ENCODE data around the gene HTR6. TPM values are rescaled to one million over a fixed set of nuclear protein-coding genes. Genes with fewer than 3 reads are reported as not detected.

The HTR6 gene
- total and polyA plus RNA-seq, 12 donors, result not detected

DNA sequence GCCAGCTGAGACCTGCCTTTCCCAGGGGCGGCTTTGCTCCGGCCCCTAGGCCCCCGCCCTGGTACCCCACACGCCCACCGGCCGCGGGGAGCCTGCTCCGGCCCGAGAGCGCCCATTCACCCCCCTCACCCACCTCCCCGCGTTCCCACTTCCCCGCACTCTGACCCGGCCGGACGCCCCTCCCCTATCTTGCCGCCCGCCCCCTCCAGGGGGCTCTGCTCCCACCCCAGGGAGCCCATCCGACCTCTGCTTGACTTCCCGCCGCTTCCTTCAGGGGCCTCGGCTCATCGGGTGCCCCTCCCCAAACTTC lies 466 bp downstream of the HTR6 start:
- Histone ChIP-seq H3K4me3 (peak overlapping the region in 1 of 4 donors; percentile 16), H3K27ac (no peak overlapping the region), H3K27me3 (peaks cover 35% of the 10 kb centered on the region), H3K9me3 (replicated peaks in 1 of 3) (no peaks in the 10 kb centered on the region), H3K4me1 (replicated peaks in 1 of 2) (peaks cover 2 to 3% of the 10 kb centered on the region in 2 donors), H3K36me3 (replicated peaks in 1 of 2) (no peaks in the 10 kb centered on the region)
- DNase-seq, result no peak
- intact Hi-C loops (cut with DNase I), result loop anchor here in 1 of 2 donors (5.0 kb wide), 1 partner anchor 37 kb away; no protein-coding TSS in a partner anchor
- TF ChIP-seq, protein P1, sequence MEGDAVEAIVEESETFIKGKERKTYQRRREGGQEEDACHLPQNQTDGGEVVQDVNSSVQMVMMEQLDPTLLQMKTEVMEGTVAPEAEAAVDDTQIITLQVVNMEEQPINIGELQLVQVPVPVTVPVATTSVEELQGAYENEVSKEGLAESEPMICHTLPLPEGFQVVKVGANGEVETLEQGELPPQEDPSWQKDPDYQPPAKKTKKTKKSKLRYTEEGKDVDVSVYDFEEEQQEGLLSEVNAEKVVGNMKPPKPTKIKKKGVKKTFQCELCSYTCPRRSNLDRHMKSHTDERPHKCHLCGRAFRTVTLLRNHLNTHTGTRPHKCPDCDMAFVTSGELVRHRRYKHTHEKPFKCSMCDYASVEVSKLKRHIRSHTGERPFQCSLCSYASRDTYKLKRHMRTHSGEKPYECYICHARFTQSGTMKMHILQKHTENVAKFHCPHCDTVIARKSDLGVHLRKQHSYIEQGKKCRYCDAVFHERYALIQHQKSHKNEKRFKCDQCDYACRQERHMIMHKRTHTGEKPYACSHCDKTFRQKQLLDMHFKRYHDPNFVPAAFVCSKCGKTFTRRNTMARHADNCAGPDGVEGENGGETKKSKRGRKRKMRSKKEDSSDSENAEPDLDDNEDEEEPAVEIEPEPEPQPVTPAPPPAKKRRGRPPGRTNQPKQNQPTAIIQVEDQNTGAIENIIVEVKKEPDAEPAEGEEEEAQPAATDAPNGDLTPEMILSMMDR (IDR thresholded peaks at IDR 0.05), result no peak
- no peak for TF ChIP-seq POLR2A (IDR thresholded peaks at IDR 0.05)
- 0 to 1% (median 1%) methylated on average over 15 to 23 of the region's 23 CpGs for WGBS, 4 donors

DNA sequence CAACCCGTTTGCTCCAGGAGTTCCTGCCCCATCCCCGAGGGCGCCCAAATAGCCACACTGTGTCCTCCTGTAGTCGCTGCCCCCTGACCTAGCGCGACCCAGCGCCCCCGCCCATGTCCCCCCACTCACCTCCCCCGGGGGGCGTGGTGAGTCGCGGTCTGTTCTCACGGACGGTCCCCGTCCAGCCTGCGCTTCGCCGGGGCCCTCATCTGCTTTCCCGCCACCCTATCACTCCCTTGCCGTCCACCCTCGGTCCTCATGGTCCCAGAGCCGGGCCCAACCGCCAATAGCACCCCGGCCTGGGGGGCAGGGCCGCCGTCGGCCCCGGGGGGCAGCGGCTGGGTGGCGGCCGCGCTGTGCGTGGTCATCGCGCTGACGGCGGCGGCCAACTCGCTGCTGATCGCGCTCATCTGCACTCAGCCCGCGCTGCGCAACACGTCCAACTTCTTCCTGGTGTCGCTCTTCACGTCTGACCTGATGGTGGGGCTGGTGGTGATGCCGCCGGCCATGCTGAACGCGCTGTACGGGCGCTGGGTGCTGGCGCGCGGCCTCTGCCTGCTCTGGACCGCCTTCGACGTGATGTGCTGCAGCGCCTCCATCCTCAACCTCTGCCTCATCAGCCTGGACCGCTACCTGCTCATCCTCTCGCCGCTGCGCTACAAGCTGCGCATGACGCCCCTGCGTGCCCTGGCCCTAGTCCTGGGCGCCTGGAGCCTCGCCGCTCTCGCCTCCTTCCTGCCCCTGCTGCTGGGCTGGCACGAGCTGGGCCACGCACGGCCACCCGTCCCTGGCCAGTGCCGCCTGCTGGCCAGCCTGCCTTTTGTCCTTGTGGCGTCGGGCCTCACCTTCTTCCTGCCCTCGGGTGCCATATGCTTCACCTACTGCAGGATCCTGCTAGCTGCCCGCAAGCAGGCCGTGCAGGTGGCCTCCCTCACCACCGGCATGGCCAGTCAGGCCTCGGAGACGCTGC lies 1.1 kb downstream of the HTR6 start:
- H3K4me1 ChIP-seq (replicated peaks in 1 of 2), result peaks cover 2 to 3% of the 10 kb centered on the region in 2 donors
- DNase-seq, result no peak
- TF ChIP-seq POLR2A (IDR thresholded peaks at IDR 0.05), result no peak
- TF ChIP-seq, protein P1 (IDR thresholded peaks at IDR 0.05), result no peak
- H3K27ac ChIP-seq, result no peak overlapping the region
- H3K4me3 ChIP-seq, result no peak overlapping the region
- H3K9me3 ChIP-seq (replicated peaks in 1 of 3), result no peaks in the 10 kb centered on the region
- intact Hi-C loops (cut with DNase I), result loop anchor here in 1 of 2 donors (5.0 kb wide), 1 partner anchor 37 kb away; no protein-coding TSS in a partner anchor
- H3K36me3 ChIP-seq (replicated peaks in 1 of 2), result no peaks in the 10 kb centered on the region
- WGBS, 4 donors, result 14 to 21% (median 15%) methylated on average over 43 to 84 of the region's 84 CpGs
- peaks cover 35% of the 10 kb centered on the region for H3K27me3 ChIP-seq

DNA sequence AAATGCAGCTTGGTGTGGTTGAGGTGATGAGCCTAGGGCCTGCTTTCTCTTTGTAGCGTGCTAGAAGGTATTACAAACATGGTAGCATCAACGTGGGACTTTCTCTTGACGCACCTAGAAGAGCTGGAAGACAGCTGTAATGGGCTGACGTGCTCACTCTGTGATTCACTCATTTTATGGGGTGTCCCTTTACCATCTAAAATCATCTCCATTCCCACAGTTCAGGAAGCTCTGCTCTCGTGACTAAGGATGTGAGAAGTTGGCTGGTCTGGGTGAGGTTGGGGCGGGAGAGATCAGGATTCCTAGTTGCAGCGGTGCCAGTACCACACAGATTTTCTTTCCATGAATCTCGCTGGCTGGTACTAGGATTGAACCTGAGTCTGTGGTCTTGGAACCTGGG lies 4.2 kb downstream of the HTR6 start:
- Histone ChIP-seq H3K27me3 (peaks cover 33% of the 10 kb centered on the region), H3K36me3 (replicated peaks in 1 of 2) (no peaks in the 10 kb centered on the region), H3K4me3 (no peak overlapping the region), H3K4me1 (replicated peaks in 1 of 2) (peaks cover 2 to 3% of the 10 kb centered on the region in 2 donors), H3K27ac (no peak overlapping the region), H3K9me3 (replicated peaks in 1 of 3) (no peaks in the 10 kb centered on the region)
- WGBS, 4 donors, result 71 to 80% (median 75%) methylated on average over 8 of the region's 8 CpGs
- intact Hi-C loops (cut with DNase I), result loop anchor here in 1 of 2 donors (5.0 kb wide), 1 partner anchor 33 kb away; no protein-coding TSS in a partner anchor
- no peak for DNase-seq
- TF ChIP-seq, protein P1 (IDR thresholded peaks at IDR 0.05), result no peak
- no peak for TF ChIP-seq POLR2A (IDR thresholded peaks at IDR 0.05)

DNA sequence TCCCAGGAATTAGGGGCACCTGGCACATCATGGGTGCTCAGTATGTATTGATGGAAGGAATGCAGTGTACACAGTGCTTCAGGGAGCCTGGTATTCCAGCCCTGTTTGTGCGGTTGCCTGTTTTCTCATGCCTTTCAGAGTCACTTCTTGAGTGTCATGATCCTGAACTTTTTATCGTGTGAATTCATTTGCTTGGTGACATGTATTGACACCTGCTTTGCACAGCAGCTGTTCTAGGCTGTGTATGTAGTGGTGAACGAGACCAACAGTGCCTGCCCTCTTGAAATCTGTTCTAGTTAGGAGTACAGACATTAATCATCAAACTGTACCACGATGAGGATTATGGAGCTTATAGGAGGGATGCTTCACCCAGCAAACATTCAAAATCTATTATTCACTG lies 6.1 kb downstream of the HTR6 start:
- no peak for DNase-seq
- no peaks in the 10 kb centered on the region for H3K9me3 ChIP-seq (replicated peaks in 1 of 3)
- no peak overlapping the region for H3K4me3 ChIP-seq
- H3K27ac ChIP-seq, result no peak overlapping the region
- H3K27me3 ChIP-seq, result peaks cover 14% of the 10 kb centered on the region
- 60 to 70% (median 64%) methylated on average over 4 of the region's 4 CpGs for WGBS, 4 donors
- no peak for TF ChIP-seq POLR2A (IDR thresholded peaks at IDR 0.05)
- TF ChIP-seq, protein P1 (IDR thresholded peaks at IDR 0.05), result no peak
- H3K36me3 ChIP-seq (replicated peaks in 1 of 2), result no peaks in the 10 kb centered on the region
- intact Hi-C loops (cut with DNase I), result no loop called here
- H3K4me1 ChIP-seq (replicated peaks in 1 of 2), result no peaks in the 10 kb centered on the region
